Stimulated activated CD4-positive, alpha-beta T cell treated with anti-CD3 and anti-CD28 coated beads, Interleukin-15, amount 100 ng/mL, for 1 hour (primary cell): ENCODE results near the gene ADAMTS6.

Source experiments
- DNase-seq, 2 donors: peaks; one replicate each; pipeline ENCODE4 v3.0.0-alpha.2; 2020; ENCODE audit warnings: low read depth in 1 of 2, low spot score in 1 of 2

ADAMTS6 gene

DNA sequence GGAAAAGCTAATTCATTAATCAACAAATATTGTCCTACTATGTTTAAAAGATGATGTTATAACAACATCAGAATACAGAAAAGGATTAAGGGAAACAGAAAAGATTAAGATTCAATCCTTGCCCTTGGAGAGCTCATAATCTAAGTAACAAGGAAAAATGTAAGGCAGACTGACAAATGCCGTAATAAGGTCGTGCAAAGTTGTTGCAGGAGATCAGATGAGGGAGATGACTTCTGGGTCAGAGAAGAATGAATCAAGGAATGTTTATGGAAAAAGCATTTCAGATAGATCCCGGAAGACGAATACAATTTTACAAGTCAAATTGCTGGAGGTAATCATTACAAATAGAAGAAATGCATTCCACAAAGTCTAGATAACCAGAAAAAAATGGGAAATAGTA lies 6.4 kb downstream of the ADAMTS6 start:
- no peak for DNase-seq

DNA sequence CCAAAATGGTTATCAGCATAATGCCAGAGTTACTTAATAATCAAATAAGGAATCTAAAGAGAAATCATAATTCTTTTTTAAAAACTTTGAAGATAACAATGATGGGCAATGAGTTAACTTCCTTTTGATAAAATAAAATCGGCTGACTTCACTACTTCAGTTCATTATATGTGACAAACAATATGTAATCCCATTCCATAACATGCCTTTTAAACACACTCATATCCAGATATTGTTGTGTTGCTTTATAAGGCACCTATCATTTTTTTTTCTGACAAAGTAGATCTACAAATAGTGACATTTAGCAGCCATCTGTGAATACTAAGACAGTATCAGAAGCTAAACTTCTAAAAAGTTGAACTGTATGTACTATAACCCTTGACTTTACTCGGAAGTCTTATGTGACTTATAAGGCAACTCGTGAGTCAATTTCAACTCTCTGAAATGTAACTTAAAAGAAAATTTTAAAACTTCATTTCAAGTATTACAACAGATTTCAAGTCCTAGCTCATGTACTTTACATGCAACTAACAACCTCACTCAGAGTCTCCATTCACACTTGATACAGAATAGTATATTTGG lies 7.5 kb downstream of the ADAMTS6 start:
- no peak for DNase-seq

DNA sequence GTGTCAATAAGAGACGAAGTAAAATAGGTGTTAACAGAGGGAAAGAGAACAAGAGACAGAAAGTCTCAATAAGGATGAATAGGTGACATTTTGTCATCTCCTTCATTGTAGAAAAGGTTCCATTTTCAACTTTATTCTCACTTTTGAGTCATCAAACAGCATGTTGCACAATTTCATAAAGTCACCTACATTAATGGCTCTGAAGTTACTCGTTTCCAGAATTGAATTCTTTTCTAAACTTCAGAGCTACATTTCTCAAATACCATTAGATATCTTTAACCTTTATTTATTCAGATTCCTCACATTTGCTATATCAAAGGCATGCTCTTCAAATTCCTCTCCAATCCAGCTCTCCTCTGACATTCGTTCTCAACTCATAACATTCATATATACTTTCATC lies 13.1 kb downstream of the ADAMTS6 start:
- no peak for DNase-seq

DNA sequence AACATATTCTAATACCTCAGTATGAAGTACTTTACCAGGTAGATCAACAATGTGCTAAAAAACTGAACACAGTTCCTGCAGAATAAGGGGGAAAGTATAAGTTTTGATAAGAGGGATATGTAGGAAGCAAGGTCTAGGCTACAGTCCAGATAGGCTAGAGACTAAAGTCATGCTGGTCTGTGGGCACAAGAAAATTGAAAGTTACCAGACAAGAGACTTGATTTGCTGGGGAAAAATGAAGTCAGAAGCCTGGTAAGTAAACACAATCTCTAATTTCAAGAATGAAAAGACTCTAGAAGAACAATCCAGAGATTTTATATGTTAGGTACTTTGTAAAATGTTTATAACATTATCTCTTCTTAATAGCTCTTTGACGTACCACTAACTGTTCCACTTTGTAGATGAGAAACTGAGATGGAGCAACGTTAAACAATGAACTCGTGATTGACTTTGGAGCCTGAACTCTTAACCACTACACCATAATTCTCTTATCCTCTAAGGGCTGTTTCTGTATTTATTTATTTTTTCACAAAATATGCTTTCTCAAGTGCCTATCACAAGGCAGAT lies 19.5 kb downstream of the ADAMTS6 start:
- no peak for DNase-seq

DNA sequence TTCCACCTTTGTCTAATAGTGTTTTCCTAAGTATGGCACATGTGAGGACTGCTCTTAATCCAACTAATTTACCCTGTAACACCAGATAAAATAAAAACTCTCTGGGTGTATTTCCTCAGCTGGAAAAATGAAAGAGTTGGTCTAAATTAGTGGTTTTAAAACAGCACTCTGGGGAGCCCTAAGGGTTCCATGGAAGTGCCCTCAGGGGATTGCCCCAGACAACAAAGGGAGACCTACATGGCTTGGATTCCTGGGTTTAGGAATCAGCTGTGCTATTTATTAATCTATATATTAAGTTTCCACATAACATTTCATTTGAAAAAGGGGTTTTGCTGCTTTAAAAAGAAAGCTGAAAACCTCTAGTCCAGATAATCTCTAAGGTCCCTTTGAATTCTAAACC lies 20.2 kb downstream of the ADAMTS6 start:
- DNase-seq: no peak

DNA sequence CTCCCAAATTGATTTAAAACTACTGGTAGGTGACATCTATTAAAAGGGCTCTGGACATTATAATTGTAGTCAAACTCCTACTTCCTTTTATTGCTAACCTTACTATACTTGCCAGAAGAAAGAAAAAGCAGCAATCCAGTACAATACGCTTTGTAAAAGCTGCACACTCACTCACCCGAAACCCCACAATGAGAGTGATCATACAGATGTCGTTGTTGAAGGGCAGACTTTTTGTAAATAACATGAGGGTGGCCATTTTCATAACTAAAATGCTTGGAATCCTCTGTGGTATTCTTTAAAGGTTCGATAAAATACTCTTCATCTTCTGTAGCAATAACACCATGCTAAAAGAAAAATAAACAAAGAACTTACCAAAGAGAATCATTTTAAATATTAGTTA lies 21.7 kb downstream of the ADAMTS6 start:
- no peak for DNase-seq

DNA sequence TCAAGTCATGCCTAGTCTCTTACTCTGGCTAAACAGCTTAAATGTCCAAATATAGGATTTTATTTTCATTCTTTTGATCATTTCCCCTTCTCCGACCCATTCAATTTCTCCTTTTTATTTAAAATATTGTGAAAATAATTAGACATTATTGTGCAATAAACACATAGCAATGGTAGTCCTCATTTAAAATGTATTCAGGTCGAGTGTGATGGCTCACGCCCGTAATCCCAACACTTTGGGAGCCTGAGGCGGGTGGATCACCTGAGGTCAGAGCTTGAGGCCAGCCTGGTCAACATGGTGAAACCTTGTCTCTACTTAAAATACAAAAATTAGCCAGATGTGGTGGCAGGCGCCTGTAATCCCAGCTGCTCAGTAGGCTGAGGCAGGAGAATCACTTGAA lies 26.7 kb downstream of the ADAMTS6 start:
- no peak for DNase-seq

DNA sequence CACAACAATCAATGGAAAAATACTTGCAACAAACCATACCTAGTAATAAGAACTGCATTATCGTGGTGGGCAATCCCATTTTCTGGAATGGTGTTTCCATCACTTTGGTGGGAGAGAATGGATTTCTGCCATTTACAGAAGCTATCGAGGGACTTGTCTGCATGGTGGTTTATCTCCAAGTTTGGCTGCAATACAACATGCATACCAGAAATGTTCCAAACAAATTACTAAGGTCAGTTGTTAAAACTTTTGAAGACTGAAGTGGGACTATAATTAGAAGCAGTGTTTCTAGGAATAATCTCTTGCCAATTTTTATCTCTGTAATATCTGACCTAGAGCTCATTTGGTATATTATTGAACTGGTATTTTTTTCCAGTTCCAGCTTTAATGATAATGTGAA lies 30.3 kb downstream of the ADAMTS6 start:
- DNase-seq: no peak

DNA sequence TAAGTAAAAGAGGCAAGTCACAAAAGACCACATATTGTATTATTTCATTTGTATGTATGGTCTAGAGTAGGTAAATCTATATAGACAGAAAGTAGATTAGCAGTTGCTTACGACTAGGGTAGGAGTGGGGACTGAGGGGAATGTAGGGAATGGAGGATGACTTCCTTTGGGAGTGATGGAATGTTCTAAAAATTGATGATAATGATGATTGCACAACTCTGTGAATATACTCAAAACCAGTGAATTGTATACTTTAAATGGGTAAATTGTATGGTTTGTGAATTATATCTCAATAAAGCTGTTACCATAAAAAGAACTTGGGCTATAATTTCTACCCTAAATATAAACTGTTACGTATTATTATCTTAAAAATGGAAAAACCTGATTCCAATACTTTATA lies 35.0 kb downstream of the ADAMTS6 start:
- no peak for DNase-seq

DNA sequence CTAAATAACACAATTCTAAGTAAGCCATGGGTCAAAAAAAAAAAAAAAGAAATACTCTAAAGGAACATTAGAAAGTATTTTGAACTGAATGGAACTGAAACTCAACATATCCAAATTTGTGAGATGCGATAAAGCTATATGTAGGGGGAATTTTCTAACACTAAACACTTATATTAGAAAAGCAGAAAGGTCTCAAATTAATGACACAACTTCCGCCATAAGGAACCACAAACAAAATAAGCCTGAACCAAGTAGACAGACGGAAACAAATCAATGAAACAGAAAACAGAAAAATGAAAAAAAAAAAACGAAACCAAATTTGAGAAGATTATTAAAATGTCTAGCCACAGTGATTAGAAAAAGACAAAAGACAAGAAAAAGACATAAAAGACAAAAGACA lies 39.9 kb downstream of the ADAMTS6 start:
- no peak for DNase-seq

DNA sequence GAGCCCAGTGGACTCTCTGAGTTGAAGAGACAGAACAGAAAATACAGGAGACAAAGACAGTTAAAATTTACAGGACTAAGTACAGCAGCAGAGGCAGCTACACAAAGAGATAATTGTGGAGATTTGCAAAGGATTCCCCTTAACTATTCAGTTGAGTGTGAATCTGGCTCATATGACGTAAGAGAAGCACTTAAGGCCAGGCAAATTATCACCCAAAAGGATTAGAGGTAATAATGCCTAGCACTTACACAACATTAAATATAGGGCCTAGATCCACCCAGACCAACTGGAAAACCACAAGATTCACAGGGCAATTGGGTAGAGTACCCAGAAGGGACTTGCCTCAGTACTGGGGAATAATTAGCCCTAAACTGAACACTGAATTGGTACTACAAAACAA lies 41.3 kb downstream of the ADAMTS6 start:
- DNase-seq: no peak

DNA sequence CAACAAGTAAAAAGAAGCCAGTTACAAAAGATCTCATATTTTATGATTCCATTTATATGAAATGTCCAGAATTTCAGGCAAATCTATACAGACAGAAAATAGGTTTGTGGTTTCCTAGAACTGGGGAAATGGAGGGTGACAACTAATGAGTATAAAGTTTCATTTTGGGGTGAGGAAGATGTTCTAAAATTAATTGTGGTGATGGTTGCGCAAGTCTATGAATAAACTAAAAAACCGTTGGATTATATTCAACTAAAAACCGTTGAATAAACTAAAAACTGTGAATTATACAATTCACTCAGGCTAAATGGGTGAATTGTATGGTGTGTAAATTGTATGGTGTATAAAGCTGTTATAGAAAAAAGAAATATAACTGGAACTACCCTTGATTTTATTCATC lies 47.6 kb downstream of the ADAMTS6 start:
- no peak for DNase-seq

DNA sequence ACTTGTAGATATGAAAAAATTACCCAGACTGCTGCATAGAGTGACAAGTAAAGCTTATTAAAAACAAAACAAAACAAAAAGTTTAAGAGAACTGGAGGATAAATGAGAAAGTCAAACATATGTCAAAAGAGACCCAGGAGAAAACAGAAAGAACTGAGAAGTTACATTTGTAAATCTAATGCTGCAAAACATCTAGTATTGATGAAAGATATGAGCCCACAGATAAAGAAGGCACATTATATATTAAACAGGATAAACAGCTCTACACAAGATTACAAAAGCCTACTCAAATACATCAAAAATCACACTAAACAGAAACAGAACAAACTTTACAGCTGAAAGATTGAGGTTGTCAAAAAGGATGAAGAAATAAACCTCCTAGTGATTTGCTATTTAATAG lies 55.1 kb downstream of the ADAMTS6 start:
- DNase-seq: no peak

DNA sequence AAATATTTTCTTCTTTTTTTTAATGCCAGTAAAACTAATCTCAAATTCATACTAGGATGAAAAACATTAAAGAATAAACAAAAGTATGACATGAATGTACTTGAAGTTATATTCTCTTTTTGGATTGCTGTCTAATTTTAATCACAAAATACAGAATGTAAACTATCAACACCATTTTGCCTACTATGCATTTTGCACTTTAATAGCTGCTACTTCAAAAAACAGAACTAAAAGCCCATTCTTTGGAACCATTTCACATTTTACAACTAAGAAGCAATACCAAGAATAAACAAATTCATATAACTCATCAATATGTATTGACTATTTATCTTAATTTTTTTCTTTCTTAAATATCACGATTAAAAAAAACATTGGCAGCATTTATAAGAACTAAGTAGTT lies 58.1 kb downstream of the ADAMTS6 start:
- no peak for DNase-seq

DNA sequence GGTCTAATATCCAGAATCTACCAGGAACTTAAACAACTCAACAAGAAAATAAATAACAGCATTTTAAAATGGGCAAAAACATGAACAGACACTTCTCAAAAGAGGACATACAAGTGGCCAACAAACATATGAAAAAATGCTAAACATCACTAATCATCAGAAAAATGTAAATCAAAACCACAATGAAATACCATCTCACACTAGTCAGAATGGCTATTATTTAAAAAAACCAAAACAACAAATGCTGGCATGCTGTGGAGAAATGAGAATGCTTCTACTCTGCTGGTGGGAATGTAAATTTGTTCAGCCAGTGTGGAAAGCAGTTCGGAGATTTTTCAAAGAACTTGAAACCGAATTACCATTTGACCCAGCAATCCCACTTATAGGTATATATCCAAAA lies 63.1 kb downstream of the ADAMTS6 start:
- no peak for DNase-seq

DNA sequence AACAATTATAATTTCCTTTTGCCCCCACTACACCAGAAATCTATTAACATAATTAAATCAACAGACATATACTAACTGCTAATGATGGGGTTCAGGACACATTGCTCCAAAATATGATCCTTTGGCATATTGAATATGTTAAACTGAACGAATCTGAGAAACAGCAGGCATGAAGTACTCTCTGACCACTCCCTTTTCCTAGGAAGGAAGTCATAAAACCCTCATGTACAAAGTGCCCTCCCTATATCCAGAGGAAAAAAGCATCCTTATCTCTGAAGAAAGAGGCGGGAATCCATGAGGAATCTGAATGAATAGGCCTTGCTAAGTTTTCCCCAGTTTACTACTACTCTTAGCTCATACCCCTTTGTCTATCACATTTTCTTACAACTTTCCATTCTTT lies 67.9 kb downstream of the ADAMTS6 start:
- DNase-seq: no peak

DNA sequence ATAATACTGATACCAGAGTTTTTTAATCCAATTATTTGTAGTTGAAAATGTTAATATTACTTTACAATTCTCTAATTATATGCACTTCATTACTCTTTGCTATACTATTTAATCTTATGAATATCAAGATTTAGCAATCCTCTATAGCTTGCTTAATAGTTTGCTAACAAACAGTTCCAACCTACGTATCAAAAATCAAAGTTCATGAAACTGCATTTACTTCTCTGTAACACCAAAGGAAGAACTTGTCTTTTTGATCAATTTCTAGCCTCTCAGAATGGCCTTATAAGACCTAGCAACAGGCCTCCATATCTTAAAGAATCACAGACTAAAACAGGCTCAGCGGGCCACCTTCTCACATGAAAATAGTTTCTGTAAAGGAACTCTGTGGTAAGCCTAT lies 68.9 kb downstream of the ADAMTS6 start:
- no peak for DNase-seq

DNA sequence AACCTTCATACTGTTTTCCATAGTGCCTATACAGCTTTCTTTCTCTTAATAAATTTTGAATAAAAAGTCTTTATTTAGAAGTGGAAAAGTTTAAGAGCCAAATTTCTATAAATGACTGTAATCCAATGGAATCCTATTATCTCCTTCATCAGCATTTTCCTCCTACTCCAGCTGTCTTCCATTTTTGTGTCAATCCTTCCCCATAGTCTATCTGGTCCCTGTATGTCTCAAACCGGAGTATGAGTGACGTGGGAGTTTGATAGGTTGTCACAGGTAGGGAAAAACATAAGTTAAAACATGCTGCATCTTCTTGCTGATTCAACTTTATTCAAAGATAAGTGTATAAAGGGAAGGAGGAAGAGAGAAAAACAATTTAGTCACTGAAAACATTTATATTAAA lies 70.4 kb downstream of the ADAMTS6 start:
- no peak for DNase-seq

DNA sequence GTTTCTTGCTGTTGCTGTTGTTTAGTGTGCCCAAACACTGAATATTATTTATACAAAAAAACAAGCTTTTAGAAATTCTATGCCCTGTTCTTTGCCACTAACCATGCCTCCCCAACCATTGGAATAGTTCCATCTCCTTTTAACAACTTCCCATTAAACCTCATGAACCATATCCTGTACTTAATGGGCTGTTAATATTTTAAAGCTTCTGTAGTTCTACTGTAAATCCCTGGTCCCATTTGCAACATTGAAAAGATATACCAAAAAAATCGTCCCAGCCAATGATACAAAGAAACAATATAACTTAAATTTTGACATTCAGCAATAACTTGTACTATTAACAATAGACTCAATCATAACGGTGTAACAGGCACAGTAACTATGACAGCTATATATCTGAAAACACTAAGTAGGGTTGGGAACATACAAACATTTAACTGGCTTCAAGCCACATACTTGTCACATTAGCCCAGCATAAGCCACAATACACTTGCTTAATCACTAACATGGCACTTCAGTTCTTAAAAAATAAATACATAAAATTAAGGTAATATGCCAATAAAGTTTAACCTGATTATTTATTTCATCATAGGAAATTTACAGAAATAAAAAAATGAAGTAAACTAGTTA lies 86.1 kb downstream of the ADAMTS6 start:
- DNase-seq: no peak

DNA sequence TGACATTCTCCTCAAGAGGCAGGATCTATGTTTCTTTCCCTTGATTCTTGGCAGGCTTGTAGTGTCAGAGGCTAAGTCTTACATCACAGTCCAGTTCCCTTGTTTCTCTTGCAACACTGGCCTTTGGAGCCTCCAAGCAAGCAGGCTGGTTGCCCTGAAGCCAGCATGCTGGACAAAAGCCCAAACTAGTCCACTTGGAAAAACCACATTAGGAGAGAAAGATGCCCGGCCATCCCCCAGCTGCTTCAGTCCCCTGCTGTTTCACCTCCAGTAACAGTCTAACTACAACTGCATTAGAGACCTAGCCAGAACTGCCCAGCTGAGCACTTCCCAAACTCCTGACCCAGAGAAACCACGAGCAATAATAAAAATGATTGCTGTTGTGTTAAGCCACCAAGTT lies 87.6 kb downstream of the ADAMTS6 start:
- no peak for DNase-seq

DNA sequence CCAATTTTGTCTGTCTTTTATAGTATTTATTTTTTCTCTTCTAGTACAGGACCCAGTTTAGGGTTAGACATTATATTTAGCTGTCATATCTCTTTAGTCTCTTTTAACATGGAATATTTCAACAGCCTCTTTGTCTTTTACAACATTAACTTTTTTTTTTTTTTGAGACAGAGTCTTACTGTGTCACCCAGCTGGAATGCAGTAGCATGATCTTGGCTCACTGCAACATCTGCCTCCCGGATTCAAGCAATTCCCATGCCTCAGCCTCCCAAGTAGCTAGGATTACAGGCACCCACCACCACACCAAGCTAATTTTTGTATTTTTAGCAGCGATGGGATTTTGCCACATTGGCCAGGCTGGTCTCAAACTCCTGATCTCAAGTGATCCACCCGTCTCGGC lies 90.1 kb downstream of the ADAMTS6 start:
- DNase-seq: no peak

DNA sequence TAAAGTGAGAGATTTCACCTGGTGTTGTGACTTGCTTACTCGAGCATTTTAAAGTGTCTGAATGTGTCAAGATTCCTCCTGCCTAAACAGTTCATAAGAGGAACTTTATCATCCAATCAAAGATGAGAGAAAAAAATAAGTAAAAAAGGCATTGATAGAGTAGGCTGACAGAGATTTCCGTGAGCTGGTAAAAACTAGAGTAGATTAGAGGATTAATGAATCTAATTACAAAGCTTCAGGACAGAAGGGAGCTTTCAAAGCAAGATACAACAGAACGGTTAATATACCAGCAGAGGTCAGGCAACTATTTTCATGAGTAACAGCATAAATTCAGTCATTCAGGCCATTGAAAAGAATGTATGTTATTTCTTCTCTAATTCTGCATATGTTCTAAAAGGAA lies 91.5 kb downstream of the ADAMTS6 start:
- no peak for DNase-seq

DNA sequence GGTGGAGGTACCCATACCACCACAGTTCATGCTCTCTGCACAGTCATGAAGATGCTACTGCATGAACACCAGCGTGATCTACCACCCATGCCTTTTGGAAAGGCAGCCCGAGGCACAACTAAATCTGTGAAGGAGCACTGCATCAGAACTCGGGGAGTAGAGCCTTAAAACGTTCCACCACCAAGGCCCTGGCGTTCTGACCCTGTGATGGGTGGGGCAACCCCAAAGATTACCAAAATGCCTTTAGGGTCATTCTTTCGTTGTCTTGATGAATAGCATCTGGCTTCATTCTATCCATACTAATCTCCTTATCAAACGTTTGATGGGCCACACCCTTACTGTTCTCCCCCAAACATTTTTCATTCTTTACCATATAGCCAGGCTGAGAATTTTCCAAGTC lies 97.9 kb downstream of the ADAMTS6 start:
- no peak for DNase-seq
